Measurements from ENCODE around the gene TMEM74B.

TMEM74B gene

DNA sequence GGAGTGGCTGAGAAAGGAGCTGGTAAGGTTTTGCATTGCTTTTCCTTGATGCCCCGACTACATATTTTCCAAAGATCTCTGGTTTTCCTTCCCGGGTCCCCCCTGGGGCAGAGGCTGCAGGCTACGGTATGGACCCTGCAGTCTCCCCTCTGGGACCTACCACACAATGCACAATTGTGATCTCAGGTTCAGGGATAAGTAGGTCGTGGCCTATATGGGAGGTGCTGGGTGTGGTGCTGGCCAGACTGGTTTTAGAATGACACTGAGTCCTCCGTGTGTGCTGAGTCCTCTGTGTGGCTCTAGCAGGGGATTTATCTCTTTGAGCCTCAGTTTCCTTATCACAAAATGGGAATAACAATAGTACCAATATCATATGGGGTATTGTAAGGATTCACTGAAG lies 18.8 kb upstream of the TMEM74B start:
- Histone ChIP-seq H3K9me3 (ENCODE audit: control insufficient read depth, insufficient read depth, low read depth, low read length) (no peaks in the 10 kb centered on the region), H3K36me3 (ENCODE audit: control insufficient read depth in 2 of 2, insufficient read depth in 1 of 2, low read length in 2 of 2) (no peaks in the 10 kb centered on the region), H3K4me1 (ENCODE audit: control insufficient read depth, insufficient read depth, low read length) (no peaks in the 10 kb centered on the region), H3K4me3 (ENCODE audit: low read depth, low read length) (no peak overlapping the region), H3K27ac (ENCODE audit: extremely low read depth, low read depth, low read length) (no peak overlapping the region)
- no peak for TF ChIP-seq ZNF521 (tag by site-specific recombination; IDR thresholded peaks at IDR 0.05)
- TF ChIP-seq, protein P1, sequence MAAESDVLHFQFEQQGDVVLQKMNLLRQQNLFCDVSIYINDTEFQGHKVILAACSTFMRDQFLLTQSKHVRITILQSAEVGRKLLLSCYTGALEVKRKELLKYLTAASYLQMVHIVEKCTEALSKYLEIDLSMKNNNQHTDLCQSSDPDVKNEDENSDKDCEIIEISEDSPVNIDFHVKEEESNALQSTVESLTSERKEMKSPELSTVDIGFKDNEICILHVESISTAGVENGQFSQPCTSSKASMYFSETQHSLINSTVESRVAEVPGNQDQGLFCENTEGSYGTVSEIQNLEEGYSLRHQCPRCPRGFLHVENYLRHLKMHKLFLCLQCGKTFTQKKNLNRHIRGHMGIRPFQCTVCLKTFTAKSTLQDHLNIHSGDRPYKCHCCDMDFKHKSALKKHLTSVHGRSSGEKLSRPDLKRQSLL (tag by site-specific recombination; IDR thresholded peaks at IDR 0.05), result no peak
- no peak for TF ChIP-seq ZNF175 (tag by site-specific recombination; IDR thresholded peaks at IDR 0.05)
- TF ChIP-seq ZNF791 (tag by site-specific recombination; IDR thresholded peaks at IDR 0.05), result no peak
- TF ChIP-seq, protein P2, sequence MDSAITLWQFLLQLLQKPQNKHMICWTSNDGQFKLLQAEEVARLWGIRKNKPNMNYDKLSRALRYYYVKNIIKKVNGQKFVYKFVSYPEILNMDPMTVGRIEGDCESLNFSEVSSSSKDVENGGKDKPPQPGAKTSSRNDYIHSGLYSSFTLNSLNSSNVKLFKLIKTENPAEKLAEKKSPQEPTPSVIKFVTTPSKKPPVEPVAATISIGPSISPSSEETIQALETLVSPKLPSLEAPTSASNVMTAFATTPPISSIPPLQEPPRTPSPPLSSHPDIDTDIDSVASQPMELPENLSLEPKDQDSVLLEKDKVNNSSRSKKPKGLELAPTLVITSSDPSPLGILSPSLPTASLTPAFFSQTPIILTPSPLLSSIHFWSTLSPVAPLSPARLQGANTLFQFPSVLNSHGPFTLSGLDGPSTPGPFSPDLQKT (IDR thresholded peaks at IDR 0.05; ENCODE audit: borderline replicate concordance, low read depth, low read length), result no peak
- TF ChIP-seq, protein P3, sequence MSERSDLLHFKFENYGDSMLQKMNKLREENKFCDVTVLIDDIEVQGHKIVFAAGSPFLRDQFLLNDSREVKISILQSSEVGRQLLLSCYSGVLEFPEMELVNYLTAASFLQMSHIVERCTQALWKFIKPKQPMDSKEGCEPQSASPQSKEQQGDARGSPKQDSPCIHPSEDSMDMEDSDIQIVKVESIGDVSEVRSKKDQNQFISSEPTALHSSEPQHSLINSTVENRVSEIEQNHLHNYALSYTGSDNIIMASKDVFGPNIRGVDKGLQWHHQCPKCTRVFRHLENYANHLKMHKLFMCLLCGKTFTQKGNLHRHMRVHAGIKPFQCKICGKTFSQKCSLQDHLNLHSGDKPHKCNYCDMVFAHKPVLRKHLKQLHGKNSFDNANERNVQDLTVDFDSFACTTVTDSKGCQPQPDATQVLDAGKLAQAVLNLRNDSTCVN (tag by site-specific recombination; optimal IDR thresholded peaks at IDR 0.05), result no peak
- ChIA-PET CTCF (interaction anchor here (0.5 to 2.0 kb wide), 8 partner anchors 10 to 464 kb away, joined by 3 to 9 read pairs (median 4); no protein-coding TSS in a partner anchor), POLR2A (interaction anchor here (0.6 to 0.7 kb wide), 2 partner anchors 23 to 763 kb away, joined by 3 read pairs; no protein-coding TSS in a partner anchor)

DNA sequence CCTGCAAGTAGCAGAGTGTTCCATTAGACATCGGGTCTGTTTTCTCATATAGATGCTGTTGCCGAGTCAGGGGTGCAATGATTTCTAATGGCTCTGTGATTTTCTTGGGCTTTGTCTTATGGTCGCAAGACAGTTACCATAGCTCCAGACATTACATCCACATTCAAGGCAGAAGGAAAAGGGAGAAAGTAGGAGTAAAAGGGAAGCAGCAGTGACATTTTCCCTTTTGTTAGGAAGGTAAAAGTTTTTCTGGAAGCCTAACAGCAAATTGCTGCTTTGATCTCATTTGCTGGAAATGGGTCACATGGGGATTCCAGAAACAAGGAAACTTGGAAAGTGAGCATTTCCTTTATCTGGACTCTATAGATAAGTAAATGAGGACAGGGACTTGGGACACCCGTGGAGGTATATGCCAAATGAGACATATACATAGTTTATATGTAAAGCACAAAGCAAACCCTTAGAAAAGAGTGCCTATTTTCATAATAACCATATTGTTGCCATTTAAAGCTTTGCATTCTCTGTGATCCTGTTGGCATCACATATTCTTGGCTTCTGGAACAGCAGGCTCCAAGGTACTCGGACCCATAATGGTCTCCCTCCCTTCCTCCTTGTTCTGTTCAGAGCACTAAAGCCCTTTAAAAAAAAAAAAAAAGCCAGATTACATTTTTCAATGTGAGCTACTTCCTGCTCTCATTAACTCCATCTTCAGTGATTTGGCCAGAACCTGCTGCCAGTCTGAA lies 18.2 kb upstream of the TMEM74B start, which contains the start of gene C20orf202:
C20orf202 (plus strand) TSS at position 693 of the 743 bp plus-strand sequence. CDS start 132 bp downstream, outside the sequence.
- ChIA-PET CTCF (interaction anchor here (0.5 to 1.7 kb wide), 5 partner anchors 10 to 1597 kb away, joined by 3 to 9 read pairs (median 3); no protein-coding TSS in a partner anchor), POLR2A (interaction anchor here (0.6 to 0.7 kb wide), 2 partner anchors 24 to 763 kb away, joined by 3 read pairs; no protein-coding TSS in a partner anchor)
- Histone ChIP-seq H3K36me3 (ENCODE audit: control insufficient read depth in 2 of 2, insufficient read depth in 1 of 2, low read length in 2 of 2) (no peaks in the 10 kb centered on the region), H3K4me3 (ENCODE audit: low read depth, low read length) (no peak within 1 kb of the TSS), H3K27ac (ENCODE audit: extremely low read depth, low read depth, low read length) (no peak within 1 kb of the TSS), H3K4me1 (ENCODE audit: control insufficient read depth, insufficient read depth, low read length) (no peaks in the 10 kb centered on the region), H3K9me3 (ENCODE audit: control insufficient read depth, insufficient read depth, low read depth, low read length) (no peaks in the 10 kb centered on the region)
- TF ChIP-seq, protein P4, sequence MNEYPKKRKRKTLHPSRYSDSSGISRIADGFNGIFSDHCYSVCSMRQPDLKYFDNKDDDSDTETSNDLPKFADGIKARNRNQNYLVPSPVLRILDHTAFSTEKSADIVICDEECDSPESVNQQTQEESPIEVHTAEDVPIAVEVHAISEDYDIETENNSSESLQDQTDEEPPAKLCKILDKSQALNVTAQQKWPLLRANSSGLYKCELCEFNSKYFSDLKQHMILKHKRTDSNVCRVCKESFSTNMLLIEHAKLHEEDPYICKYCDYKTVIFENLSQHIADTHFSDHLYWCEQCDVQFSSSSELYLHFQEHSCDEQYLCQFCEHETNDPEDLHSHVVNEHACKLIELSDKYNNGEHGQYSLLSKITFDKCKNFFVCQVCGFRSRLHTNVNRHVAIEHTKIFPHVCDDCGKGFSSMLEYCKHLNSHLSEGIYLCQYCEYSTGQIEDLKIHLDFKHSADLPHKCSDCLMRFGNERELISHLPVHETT (tag by site-specific recombination; IDR thresholded peaks at IDR 0.05), result no peak
- peak; percentile 95 for TF ChIP-seq PRDM1 (tag by site-specific recombination; IDR thresholded peaks at IDR 0.05)
- TF ChIP-seq ZNF791 (tag by site-specific recombination; IDR thresholded peaks at IDR 0.05), result no peak
- no peak for TF ChIP-seq ZNF529 (tag by site-specific recombination; IDR thresholded peaks at IDR 0.05; ENCODE audit: insufficient replicate concordance)
- TF ChIP-seq SETDB1 (IDR thresholded peaks at IDR 0.05; ENCODE audit: insufficient read length, low read length), result no peak
- TF ChIP-seq ZNF350 (tag by site-specific recombination; IDR thresholded peaks at IDR 0.05), result no peak
- TF ChIP-seq ZNF624 (tag by site-specific recombination; IDR thresholded peaks at IDR 0.05), result no peak

DNA sequence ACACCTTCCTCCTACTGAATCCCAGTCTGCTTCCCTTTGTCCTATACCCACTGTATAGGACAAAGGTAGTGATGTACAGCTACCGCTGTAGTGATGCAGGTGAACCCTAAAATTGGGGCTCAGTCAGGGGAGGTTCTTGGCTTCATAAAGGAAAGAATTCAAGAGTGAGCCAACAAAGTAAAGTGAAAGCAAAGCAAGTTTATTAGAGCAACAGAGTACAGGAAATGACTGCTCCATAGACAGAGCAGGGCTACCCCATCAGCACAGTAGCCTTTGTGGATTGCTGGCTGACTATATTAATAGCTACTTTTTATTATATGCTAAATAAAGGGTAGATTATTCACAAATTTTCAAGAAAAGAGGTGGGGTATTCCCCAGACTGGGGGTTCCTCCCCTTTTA lies 15.2 kb upstream of the TMEM74B start:
- H3K4me1 ChIP-seq (ENCODE audit: control insufficient read depth, insufficient read depth, low read length), result no peaks in the 10 kb centered on the region
- no peaks in the 10 kb centered on the region for H3K36me3 ChIP-seq (ENCODE audit: control insufficient read depth in 2 of 2, insufficient read depth in 1 of 2, low read length in 2 of 2)
- TF ChIP-seq ZNF660 (tag by site-specific recombination; IDR thresholded peaks at IDR 0.05) (no peak), ZNF76 (tag by site-specific recombination; IDR thresholded peaks at IDR 0.05; ENCODE audit: borderline replicate concordance, low read depth) (no peak), ZNF600 (tag by site-specific recombination; IDR thresholded peaks at IDR 0.05) (no peak), ZBTB48 (tag by site-specific recombination; IDR thresholded peaks at IDR 0.05) (no peak)
- ChIA-PET POLR2A (no interaction called here), CTCF (interaction anchor here (0.8 to 1.8 kb wide), 3 partner anchors 13 to 304 kb away, joined by 3 to 4 read pairs (median 4); no protein-coding TSS in a partner anchor)
- H3K27ac ChIP-seq (ENCODE audit: extremely low read depth, low read depth, low read length), result no peak overlapping the region
- H3K9me3 ChIP-seq (ENCODE audit: control insufficient read depth, insufficient read depth, low read depth, low read length), result no peaks in the 10 kb centered on the region
- H3K4me3 ChIP-seq (ENCODE audit: low read depth, low read length), result no peak overlapping the region
